T47D (cell line): ENCODE results near the gene MYO3A.
A peak's percentile ranks its signal among the peaks of the same experiment; 100 is the strongest.

ENCODE experiments used
- DNase-seq, 2 experiments: peaks; one replicate each; pipeline versions ENCODE4 v3.0.0 to v3.0.0-alpha.2; 2011 to 2012; ENCODE audit warnings: low read depth in 1 of 2, low spot score in 1 of 2
- JUND ChIP-seq: IDR thresholded peaks from 2 replicates; pipeline ENCODE4 v1.6.1; 2012; ENCODE audit warnings: low read depth
- in situ Hi-C: cut with HindIII; loops from 2 replicates; pipeline ENCODE4 v1.10.0; 2016; ENCODE audit warnings: low sequenced_read_pairs, low pct_unique_long_range_greater_than_20kb

Gene MYO3A

GRCh38 chr10:26177341-26177740, 243.3 kb downstream of the MYO3A start:
- in situ Hi-C loops: no loop called here
- DNase-seq: no peak
- no peak for TF ChIP-seq JUND

- DNase-seq: no peak
- in situ Hi-C loops: no loop called here
- TF ChIP-seq JUND: no peak
These were observed 260.2 kb downstream of the MYO3A start for GRCh38 chr10:26194275-26194674.

DNA sequence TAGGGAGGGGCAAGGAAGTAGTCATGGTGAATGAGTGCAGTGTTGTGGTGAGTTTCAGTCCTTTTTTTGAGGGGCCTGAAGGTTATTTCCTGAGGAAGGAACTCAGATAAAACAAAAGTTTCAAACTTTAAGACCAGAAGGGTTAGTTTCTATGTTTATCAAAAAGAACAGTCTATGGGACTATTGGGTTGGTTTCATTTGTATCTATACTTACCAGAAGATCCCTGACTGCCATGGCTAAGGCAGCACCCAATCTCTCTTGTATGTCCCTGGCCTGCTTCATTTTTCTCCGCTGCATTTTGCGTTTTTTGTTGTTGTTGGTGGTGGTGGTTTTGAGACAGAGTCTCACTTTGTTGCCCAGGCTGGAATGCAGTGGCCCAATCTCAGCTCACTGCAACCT, 263.2 kb downstream of the MYO3A start:
- in situ Hi-C loops: no loop called here
- no peak for DNase-seq
- TF ChIP-seq JUND: no peak

- in situ Hi-C loops: no loop called here
- TF ChIP-seq JUND: no peak
These were observed 264.1 kb downstream of the MYO3A start for GRCh38 chr10:26198119-26198518.

GRCh38 chr10:26199841-26200240, 265.8 kb downstream of the MYO3A start:
- peak in 1 of 2 experiments; percentile 56 for DNase-seq
- in situ Hi-C loops: no loop called here
- TF ChIP-seq JUND: no peak

More at GRCh38 chr10:26198119-26198518, 264.1 kb downstream of the MYO3A start:
- no peak for DNase-seq

- TF ChIP-seq JUND: no peak
- in situ Hi-C loops: no loop called here
- DNase-seq: no peak
These were observed 271.2 kb downstream of the MYO3A start for GRCh38 chr10:26205223-26205622.

- TF ChIP-seq JUND: no peak
- in situ Hi-C loops: no loop called here
- DNase-seq: no peak
These were observed 277.9 kb downstream of the MYO3A start for GRCh38 chr10:26211781-26212444.

- in situ Hi-C loops: no loop called here
- no peak for DNase-seq
- TF ChIP-seq JUND: no peak
These were observed 278.5 kb downstream of the MYO3A start for GRCh38 chr10:26212511-26212910.

- no peak for TF ChIP-seq JUND
- no peak for DNase-seq
- in situ Hi-C loops: no loop called here
These were observed 279.2 kb downstream of the MYO3A start for GRCh38 chr10:26213157-26213800.

DNA sequence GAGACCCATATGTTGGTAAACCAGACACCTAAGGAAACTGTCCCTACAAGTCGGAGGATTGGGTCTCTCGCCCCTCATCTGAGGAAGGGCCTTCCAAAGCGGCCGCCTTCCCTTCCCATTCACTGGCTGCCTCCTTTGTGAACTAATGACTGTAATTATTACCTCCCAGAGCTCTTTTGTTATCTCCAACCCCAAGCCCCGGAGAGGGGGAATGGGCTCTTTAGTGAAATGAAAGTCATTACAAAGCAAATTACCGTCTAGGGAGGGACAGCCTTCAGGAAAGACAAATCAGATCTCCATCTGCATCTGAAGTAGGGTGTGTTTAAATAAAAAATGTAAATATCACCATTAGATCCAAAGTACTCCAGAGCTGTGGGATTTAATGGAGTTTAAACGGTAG, 280.0 kb downstream of the MYO3A start:
- TF ChIP-seq JUND: no peak
- no peak for DNase-seq
- in situ Hi-C loops: no loop called here

DNA sequence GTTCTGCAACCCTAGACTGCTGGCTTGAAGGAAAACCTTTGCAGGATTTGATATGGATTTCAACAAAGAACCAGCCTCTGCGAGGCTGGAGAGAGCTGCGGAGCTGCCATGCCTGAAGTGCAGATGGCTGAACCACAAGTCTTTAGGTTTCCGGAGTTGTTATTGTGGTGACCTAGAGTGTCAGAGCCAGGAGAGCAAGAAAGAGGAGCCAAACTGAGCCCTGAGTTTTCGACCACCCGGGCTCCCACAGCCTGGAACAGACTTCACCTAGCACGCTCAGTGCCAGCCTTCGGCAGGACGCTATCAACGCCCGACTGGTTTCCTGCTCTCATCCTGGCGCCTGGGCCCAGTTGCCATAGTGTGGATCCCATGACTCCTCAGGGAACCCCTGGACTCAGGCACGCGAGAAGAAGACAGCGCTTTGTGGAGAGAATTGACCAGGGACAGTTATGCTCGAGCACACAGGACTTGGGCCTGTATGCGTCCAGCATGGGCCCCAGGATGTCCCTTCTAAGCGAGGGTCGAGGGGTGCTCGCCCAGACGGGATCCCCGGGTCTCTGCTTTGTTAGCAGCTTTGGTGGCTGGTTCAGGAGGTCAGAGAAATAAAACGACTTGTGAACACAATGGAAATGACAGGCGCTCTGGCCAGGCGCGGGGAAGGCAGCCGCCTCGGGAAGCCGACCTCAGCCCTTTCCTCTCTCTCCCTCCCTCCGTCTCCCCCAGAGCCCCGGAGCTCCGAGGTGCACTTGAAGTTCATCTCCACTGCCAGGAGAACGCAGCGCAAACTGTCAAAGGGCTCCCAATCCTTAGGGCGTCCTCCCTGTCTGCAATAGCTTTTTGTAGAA, 280.7 kb downstream of the MYO3A start:
- no peak for TF ChIP-seq JUND
- no peak for DNase-seq
- in situ Hi-C loops: no loop called here

DNA sequence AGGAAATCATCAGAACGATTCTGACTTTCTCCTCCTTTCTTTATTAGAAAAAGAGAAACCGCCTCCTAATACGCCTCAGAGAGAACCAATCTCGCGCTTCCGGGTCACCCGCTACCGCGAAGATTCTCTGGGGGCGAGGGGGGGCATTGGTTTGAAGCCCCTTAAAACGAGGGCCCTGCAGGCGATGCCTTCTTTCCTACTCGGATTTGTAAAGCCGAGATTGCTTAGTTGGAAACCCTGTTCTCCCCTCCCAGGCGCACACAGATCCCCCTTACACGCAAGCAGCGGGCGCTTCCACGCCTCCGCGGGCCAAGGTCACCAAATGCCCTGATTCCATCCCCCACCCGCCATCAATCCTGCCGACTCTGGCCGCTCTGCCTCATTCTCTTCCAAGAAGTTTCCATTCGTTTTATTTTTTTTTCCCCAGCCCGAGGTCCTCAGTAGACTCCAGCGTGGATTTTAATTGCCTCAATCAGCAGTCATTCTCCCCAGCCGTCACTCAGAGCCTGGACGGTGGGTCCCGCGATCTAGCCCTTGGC, 281.4 kb downstream of the MYO3A start:
- DNase-seq: no peak
- in situ Hi-C loops: no loop called here
- no peak for TF ChIP-seq JUND

- TF ChIP-seq JUND: no peak
- DNase-seq: peak in 1 of 2 experiments; percentile 31
- in situ Hi-C loops: no loop called here
These were observed 282.0 kb downstream of the MYO3A start for GRCh38 chr10:26215935-26216584.
